Measurements from ENCODE around the gene CHKB.

CHKB gene

GRCh38 chr22:50607659-50608020 is 25.0 kb upstream of the CHKB start:
- H3K9me3 ChIP-seq (ENCODE audit: low read depth, low read length): no peaks in the 10 kb centered on the region
- H3K27ac ChIP-seq: no peak overlapping the region
- H3K9ac ChIP-seq (ENCODE audit: insufficient read length): no peak overlapping the region
- no peaks in the 10 kb centered on the region for H3K36me3 ChIP-seq (ENCODE audit: insufficient read depth, low read length)
- H3K4me3 ChIP-seq: no peak overlapping the region
- no peak for DNase-seq (ENCODE audit: low read depth, low spot score)
- TF ChIP-seq EZH2 (IDR thresholded peaks at IDR 0.05) (no peak), POLR2AphosphoS5 (IDR thresholded peaks at IDR 0.05; ENCODE audit: borderline replicate concordance, low read depth, low read length) (no peak), FOXP2 (optimal IDR thresholded peaks at IDR 0.05; ENCODE audit: control extremely low read depth, extremely low read length, insufficient read depth) (no peak)

- no peak for TF ChIP-seq POLR2AphosphoS5 (IDR thresholded peaks at IDR 0.05; ENCODE audit: borderline replicate concordance, low read depth, low read length)
- TF ChIP-seq FOXP2 (optimal IDR thresholded peaks at IDR 0.05; ENCODE audit: control extremely low read depth, extremely low read length, insufficient read depth): no peak
- no peak for TF ChIP-seq EZH2 (IDR thresholded peaks at IDR 0.05)
These were observed 24.5 kb upstream of the CHKB start for GRCh38 chr22:50606946-50607658.

DNA sequence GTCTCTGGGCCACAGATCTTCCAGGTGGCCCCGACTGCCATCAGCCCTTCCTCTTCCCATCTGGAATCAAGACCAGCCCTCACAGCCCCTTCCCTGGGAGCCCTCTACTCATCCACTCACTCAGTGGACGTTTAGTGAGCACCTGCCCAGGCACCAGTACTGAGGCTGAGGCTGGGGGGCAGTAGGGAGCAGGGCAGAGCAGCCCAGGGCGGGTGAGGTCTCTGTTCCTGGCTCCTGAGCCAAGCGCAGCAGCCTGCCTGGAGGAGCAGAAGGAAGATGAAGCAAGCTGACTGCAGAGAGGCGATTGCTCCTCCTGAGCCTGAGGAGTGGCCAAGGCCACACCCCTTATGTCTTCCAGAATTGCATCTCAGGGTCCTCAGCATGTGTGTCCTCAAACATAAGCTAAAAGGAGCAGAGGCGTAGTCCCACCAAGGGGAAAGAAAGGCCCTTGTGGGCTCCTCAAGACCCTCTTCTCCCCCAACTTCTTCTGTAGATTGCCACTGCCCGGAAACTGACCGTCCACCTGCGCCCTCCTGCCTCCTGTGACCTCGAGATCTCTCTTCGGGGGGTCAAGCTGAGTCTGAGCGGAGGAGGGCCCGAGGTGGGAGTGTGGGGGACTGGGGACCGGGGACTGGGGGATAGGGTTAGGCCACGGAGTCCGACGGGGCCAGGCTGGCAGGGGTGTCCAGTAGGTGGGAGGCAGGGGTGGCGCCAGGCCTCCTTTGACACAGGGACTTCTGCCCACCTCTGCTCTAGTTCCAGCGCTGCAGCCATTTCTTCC is 23.7 kb upstream of the CHKB start:
- no peak for DNase-seq (ENCODE audit: low read depth, low spot score)
- H3K4me3 ChIP-seq: no peak overlapping the region
- no peak for TF ChIP-seq FOXP2 (optimal IDR thresholded peaks at IDR 0.05; ENCODE audit: control extremely low read depth, extremely low read length, insufficient read depth)
- no peak for TF ChIP-seq EZH2 (IDR thresholded peaks at IDR 0.05)
- TF ChIP-seq POLR2AphosphoS5 (IDR thresholded peaks at IDR 0.05; ENCODE audit: borderline replicate concordance, low read depth, low read length): no peak
- H3K9me3 ChIP-seq (ENCODE audit: low read depth, low read length): no peaks in the 10 kb centered on the region
- no peaks in the 10 kb centered on the region for H3K36me3 ChIP-seq (ENCODE audit: insufficient read depth, low read length)
- H3K9ac ChIP-seq (ENCODE audit: insufficient read length): no peak overlapping the region
- H3K27ac ChIP-seq: no peak overlapping the region

More at GRCh38 chr22:50606946-50607658, 24.5 kb upstream of the CHKB start:
- no peak overlapping the region for H3K4me3 ChIP-seq
- H3K27ac ChIP-seq: no peak overlapping the region
- DNase-seq (ENCODE audit: low read depth, low spot score): no peak
- no peak overlapping the region for H3K9ac ChIP-seq (ENCODE audit: insufficient read length)
- H3K36me3 ChIP-seq (ENCODE audit: insufficient read depth, low read length): no peaks in the 10 kb centered on the region
- H3K9me3 ChIP-seq (ENCODE audit: low read depth, low read length): no peaks in the 10 kb centered on the region

DNA sequence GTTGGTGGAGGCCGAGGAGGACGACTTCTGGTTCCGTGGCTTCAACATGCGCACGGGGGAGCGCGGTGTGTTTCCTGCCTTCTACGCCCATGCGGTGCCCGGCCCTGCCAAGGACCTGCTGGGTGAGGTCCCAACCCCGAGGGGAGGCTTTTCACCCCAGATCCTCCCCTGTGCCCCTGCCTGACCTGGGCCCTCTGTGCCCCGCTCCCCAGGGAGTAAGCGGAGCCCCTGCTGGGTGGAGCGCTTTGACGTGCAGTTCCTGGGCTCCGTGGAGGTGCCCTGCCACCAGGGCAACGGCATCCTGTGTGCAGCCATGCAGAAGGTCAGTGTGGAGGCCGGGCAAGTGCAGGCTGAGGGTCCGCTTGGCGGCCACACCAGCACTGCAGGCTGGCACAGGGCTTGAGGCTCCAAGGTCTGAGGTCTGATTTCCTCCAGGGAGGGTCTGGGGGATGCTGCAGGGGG is 23.0 kb upstream of the CHKB start:
- TF ChIP-seq EZH2 (IDR thresholded peaks at IDR 0.05) (no peak), POLR2AphosphoS5 (IDR thresholded peaks at IDR 0.05; ENCODE audit: borderline replicate concordance, low read depth, low read length) (no peak), FOXP2 (optimal IDR thresholded peaks at IDR 0.05; ENCODE audit: control extremely low read depth, extremely low read length, insufficient read depth) (no peak)
- Histone ChIP-seq H3K9ac (ENCODE audit: insufficient read length) (no peak overlapping the region), H3K36me3 (ENCODE audit: insufficient read depth, low read length) (no peaks in the 10 kb centered on the region), H3K27ac (no peak overlapping the region), H3K9me3 (ENCODE audit: low read depth, low read length) (no peaks in the 10 kb centered on the region), H3K4me3 (no peak overlapping the region)
- no peak for DNase-seq (ENCODE audit: low read depth, low spot score)

DNA sequence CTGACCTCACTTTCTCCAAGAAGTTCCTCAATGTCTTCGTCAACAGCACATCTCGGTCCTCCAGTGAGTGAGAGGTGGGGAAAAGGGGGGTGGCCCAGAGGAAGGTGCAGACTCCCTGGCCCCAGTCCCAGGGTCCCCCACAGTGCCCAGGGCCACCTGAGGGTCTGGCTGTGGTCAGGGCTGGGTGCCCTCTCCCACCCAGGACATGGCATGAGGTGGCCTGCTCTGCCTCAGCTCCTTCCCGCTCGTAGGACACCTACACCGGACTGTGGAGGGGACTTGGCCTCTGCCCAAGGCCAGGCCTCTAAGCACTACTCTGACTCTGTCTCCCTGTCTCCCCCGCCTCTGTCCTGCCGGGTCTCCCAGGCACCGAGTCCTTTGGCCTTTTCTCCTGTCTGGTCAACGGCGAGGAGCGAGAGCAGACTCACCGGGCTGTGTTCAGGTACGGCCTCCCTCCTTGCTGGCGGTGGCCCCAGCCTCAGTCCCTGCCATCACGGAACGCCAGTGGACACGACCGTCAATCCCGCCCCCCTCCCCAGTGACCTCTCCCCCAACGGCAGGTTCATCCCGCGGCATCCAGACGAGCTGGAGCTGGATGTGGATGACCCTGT is 22.5 kb upstream of the CHKB start:
- H3K36me3 ChIP-seq (ENCODE audit: insufficient read depth, low read length): no peaks in the 10 kb centered on the region

DNA sequence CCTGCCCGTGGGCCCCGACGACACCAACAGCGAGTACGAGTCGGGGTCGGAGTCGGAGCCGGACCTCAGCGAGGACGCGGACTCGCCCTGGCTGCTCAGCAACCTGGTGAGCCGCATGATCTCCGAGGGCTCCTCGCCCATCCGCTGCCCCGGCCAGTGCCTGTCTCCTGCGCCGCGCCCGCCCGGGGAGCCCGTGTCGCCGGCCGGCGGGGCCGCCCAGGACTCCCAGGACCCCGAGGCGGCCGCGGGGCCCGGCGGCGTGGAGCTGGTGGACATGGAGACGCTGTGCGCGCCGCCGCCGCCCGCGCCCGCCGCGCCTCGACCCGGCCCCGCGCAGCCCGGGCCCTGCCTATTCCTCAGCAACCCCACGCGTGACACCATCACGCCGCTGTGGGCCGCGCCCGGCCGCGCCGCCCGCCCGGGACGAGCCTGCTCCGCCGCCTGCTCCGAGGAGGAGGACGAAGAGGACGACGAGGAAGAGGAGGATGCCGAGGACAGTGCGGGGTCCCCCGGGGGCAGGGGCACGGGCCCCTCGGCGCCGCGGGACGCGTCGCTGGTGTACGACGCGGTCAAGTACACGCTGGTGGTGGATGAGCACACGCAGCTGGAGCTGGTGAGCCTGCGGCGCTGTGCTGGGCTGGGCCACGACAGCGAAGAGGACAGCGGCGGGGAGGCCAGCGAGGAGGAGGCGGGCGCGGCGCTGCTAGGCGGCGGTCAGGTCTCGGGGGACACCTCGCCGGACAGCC is 21.8 kb upstream of the CHKB start:
- DNase-seq (ENCODE audit: low read depth, low spot score): no peak
- TF ChIP-seq POLR2AphosphoS5 (IDR thresholded peaks at IDR 0.05; ENCODE audit: borderline replicate concordance, low read depth, low read length): no peak
- no peak for TF ChIP-seq FOXP2 (optimal IDR thresholded peaks at IDR 0.05; ENCODE audit: control extremely low read depth, extremely low read length, insufficient read depth)
- TF ChIP-seq EZH2 (IDR thresholded peaks at IDR 0.05): no peak
- Histone ChIP-seq H3K9ac (ENCODE audit: insufficient read length) (no peak overlapping the region), H3K27ac (no peak overlapping the region), H3K36me3 (ENCODE audit: insufficient read depth, low read length) (no peaks in the 10 kb centered on the region), H3K4me3 (no peak overlapping the region), H3K9me3 (ENCODE audit: low read depth, low read length) (no peaks in the 10 kb centered on the region)

More for the DNA sequence above, 22.5 kb upstream of the CHKB start:
- TF ChIP-seq FOXP2 (optimal IDR thresholded peaks at IDR 0.05; ENCODE audit: control extremely low read depth, extremely low read length, insufficient read depth) (no peak), POLR2AphosphoS5 (IDR thresholded peaks at IDR 0.05; ENCODE audit: borderline replicate concordance, low read depth, low read length) (no peak), EZH2 (IDR thresholded peaks at IDR 0.05) (no peak)
- no peak overlapping the region for H3K4me3 ChIP-seq
- H3K9ac ChIP-seq (ENCODE audit: insufficient read length): no peak overlapping the region
- no peaks in the 10 kb centered on the region for H3K9me3 ChIP-seq (ENCODE audit: low read depth, low read length)
- H3K27ac ChIP-seq: no peak overlapping the region
- DNase-seq (ENCODE audit: low read depth, low spot score): no peak

DNA sequence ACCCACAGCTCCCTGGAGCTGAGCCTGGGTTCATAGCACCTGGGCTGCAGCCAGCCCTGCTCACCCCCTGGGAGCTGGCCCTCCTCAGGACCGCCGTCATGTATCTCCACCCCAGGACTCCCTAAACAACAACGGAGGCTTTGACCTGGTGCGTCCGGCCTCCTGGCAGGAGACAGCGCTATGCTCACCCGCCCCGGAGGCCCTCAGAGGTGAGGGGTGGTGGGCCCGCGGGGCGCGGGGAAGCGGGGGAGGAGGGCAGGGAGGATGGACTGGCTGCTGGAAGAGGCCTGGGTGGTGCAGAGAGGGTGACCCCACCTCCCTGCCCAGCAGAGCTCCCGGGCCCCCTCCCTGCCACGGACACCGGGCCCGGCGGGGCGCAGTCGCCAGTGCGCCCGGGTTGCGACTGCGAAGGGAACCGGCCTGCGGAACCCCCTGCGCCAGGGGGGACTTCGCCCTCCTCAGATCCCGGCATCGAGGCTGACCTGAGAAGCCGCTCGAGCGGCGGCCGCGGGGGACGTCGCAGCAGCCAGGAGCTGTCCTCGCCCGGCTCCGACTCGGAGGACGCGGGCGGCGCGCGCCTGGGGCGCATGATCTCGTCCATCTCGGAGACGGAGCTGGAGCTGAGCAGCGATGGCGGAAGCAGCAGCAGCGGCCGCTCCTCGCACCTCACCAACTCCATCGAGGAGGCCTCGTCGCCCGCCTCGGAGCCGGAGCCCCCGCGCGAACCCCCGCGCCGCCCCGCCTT is 21.0 kb upstream of the CHKB start:
- no peak for DNase-seq (ENCODE audit: low read depth, low spot score)
- no peaks in the 10 kb centered on the region for H3K9me3 ChIP-seq (ENCODE audit: low read depth, low read length)
- H3K27ac ChIP-seq: no peak overlapping the region
- H3K9ac ChIP-seq (ENCODE audit: insufficient read length): no peak overlapping the region
- H3K4me3 ChIP-seq: no peak overlapping the region
- no peaks in the 10 kb centered on the region for H3K36me3 ChIP-seq (ENCODE audit: insufficient read depth, low read length)
- no peak for TF ChIP-seq EZH2 (IDR thresholded peaks at IDR 0.05)
- TF ChIP-seq POLR2AphosphoS5 (IDR thresholded peaks at IDR 0.05; ENCODE audit: borderline replicate concordance, low read depth, low read length): no peak

Measured in SK-N-MC (cell line).